Transverse colon (tissue), 4 donors: Measurements from ENCODE around the gene ZNF28.
"Not testable (repeated sequence)": the region's sequence is repeated elsewhere in the genome, so short reads cannot be mapped to it uniquely, and the experiment has no call there.

Source experiments
- POLR2A ChIP-seq: fragments of 450-650 bp; IDR thresholded peaks from one replicate; pipeline ENCODE4 v1.6.1; 2016; ENCODE audit warnings: antibody characterized with exemption, mild to moderate bottlenecking, moderate library complexity
- POLR2AphosphoS5 ChIP-seq, 3 donors: sonication (generic); formaldehyde crosslinking; IDR thresholded peaks; one replicate each; pipeline ENCODE4 v1.6.1; 2016; ENCODE audit warnings: antibody characterized with exemption in 3 of 3
- TF ChIP-seq, protein P1 (sequence below), 5 experiments: fragments of 200-600 bp in 3 of 5; fragments of 450-650 bp in 2 of 5; sonication (generic) in 3 of 5; IDR thresholded peaks; 1 replicate in 2 of 5; 2 replicates in 3 of 5; pipeline ENCODE4 v1.5.1; 2016 to 2017; ENCODE audit warnings: antibody characterized with exemption in 5 of 5, inconsistent platforms in 3 of 5, mild to moderate bottlenecking in 2 of 5, moderate library complexity in 1 of 5

GRCh38 chr19:52799950-52800640 is 21.3 kb downstream of the ZNF28 start:
- not testable (repeated sequence) for TF ChIP-seq POLR2AphosphoS5 (IDR thresholded peaks at IDR 0.05); POLR2A
- TF ChIP-seq, protein P1, sequence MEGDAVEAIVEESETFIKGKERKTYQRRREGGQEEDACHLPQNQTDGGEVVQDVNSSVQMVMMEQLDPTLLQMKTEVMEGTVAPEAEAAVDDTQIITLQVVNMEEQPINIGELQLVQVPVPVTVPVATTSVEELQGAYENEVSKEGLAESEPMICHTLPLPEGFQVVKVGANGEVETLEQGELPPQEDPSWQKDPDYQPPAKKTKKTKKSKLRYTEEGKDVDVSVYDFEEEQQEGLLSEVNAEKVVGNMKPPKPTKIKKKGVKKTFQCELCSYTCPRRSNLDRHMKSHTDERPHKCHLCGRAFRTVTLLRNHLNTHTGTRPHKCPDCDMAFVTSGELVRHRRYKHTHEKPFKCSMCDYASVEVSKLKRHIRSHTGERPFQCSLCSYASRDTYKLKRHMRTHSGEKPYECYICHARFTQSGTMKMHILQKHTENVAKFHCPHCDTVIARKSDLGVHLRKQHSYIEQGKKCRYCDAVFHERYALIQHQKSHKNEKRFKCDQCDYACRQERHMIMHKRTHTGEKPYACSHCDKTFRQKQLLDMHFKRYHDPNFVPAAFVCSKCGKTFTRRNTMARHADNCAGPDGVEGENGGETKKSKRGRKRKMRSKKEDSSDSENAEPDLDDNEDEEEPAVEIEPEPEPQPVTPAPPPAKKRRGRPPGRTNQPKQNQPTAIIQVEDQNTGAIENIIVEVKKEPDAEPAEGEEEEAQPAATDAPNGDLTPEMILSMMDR (IDR thresholded peaks at IDR 0.05) = not testable (repeated sequence)
